IPS-15b (cell line): ENCODE results near the gene CDCA8.

ENCODE experiments used
- H3K27me3 ChIP-seq: one replicate; pipeline ENCODE4 v1.6.1; 2013; ENCODE audit warnings: low read length; ENCODE audit not compliant: control insufficient read depth, insufficient read depth
- H3K36me3 ChIP-seq: one replicate; pipeline ENCODE4 v1.6.1; 2013; ENCODE audit warnings: low read length; ENCODE audit not compliant: control insufficient read depth, insufficient read depth
- H3K4me1 ChIP-seq: one replicate; pipeline ENCODE4 v1.6.1; 2013; ENCODE audit warnings: mild to moderate bottlenecking, low read length; ENCODE audit not compliant: control insufficient read depth, insufficient read depth
- H3K4me3 ChIP-seq: one replicate; pipeline ENCODE4 v1.5.1; 2013; ENCODE audit warnings: low read depth, low read length
- H3K9ac ChIP-seq: one replicate; pipeline ENCODE4 v1.6.1; 2013; ENCODE audit warnings: low read depth, mild to moderate bottlenecking, low read length
- H3K9me3 ChIP-seq: one replicate; pipeline ENCODE4 v1.6.1; 2013; ENCODE audit warnings: mild to moderate bottlenecking, low read length; ENCODE audit not compliant: control insufficient read depth, insufficient read depth

Gene CDCA8

DNA sequence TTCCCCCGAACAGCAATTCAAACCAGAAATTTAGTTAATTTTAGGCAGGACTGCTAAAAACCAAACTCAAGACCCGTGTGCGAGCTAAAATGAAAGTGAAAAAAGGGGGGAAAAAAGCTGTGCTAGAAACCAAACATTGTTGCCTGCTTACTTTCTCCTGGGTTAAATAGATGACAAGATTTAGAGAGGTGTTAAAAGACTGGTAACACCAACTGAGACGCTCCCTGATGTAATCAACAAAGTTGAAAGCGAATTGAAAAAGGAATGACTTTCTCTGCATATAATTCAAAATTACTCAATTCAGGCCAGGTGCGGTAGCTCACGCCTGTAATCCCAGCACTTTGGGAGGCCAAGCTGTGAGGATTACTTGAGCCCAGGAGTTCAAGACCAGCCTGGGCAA lies 6.8 kb downstream of the CDCA8 start:
- H3K27me3 ChIP-seq = no peaks in the 10 kb centered on the region
- H3K9me3 ChIP-seq = no peaks in the 10 kb centered on the region
- peaks cover 17% of the 10 kb centered on the region for H3K36me3 ChIP-seq
- H3K9ac ChIP-seq = no peak overlapping the region
- H3K4me3 ChIP-seq = no peak overlapping the region
- no peaks in the 10 kb centered on the region for H3K4me1 ChIP-seq

DNA sequence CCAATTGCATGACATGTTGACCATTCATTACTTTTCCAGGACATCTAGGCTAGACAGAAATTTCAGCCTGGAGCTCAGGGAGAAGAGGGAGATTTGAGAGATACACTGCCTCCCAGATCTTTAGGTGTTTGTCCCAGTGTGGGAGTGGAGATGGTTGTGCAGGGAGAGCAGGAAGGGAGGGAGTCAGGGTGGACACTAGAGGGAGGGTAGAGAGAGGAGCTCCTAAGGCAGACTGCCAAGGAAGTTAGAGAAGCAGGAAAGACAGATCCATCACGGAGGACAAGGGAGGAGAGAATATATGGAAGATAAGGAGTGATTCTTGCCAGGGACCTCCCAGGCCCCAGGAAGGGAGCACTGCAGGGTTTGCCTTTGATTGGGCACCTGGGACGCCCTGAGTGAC lies 8.7 kb downstream of the CDCA8 start:
- H3K36me3 ChIP-seq = peaks cover 25% of the 10 kb centered on the region
- H3K4me1 ChIP-seq = no peaks in the 10 kb centered on the region
- H3K9ac ChIP-seq = no peak overlapping the region
- no peaks in the 10 kb centered on the region for H3K9me3 ChIP-seq
- H3K27me3 ChIP-seq = no peaks in the 10 kb centered on the region
- H3K4me3 ChIP-seq = no peak overlapping the region

DNA sequence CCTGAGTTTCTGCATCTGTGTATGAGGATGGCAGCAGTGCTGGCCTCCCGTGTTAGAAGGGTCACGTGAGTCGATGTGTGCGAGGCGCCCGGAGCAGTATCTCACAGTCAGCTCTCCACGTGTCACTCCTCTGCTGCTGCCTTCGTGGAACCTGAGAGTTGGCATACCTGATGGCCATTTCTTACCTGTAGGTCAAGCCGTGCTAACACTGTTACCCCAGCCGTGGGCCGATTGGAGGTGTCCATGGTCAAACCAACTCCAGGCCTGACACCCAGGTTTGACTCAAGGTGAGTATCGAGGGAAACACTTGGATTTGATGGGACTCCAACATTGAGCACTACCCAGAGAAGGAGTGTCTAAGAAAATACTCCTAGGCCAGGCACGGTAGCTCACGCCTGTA lies 10.7 kb downstream of the CDCA8 start:
- Histone ChIP-seq H3K36me3 (peaks cover 43% of the 10 kb centered on the region), H3K4me1 (no peaks in the 10 kb centered on the region), H3K9ac (no peak overlapping the region), H3K4me3 (no peak overlapping the region), H3K9me3 (no peaks in the 10 kb centered on the region), H3K27me3 (no peaks in the 10 kb centered on the region)

DNA sequence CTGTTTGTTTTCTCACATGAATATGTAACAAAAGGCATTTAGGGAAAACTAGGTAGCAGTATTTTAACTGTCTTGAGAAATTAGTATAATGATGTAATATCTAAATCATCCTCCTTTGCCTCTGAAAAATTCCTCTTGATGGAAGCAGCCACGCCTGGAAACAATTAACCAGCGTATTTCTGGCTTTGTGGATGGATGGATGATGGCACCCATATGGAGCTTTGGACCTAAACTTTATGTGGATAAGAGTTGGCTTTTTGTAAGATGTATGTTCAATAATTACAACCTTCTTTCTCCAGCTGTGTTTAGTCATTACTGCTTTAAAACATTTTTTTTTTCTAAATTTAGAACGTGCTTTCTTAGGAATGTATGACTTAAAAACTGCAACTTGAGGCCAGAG lies 12.7 kb downstream of the CDCA8 start:
- Histone ChIP-seq H3K9ac (no peak overlapping the region), H3K4me1 (no peaks in the 10 kb centered on the region), H3K27me3 (no peaks in the 10 kb centered on the region), H3K36me3 (peaks cover 51% of the 10 kb centered on the region), H3K4me3 (no peak overlapping the region), H3K9me3 (no peaks in the 10 kb centered on the region)

DNA sequence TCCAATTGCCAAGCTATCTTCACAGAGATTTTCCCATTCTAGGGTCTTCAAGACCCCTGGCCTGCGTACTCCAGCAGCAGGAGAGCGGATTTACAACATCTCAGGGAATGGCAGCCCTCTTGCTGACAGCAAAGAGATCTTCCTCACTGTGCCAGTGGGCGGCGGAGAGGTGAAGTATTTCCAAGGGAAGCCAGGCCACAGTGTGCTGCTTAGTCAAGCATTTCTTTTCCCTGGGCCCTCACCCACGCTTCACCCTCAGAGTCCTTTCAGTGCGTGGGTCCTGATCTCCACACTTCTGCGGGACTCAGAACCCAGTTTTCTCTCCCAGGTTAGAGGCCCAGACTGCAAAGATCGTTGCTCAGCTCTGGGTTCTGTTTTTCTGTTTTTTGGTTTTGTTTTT lies 13.1 kb downstream of the CDCA8 start:
- Histone ChIP-seq H3K4me1 (no peaks in the 10 kb centered on the region), H3K36me3 (peaks cover 50% of the 10 kb centered on the region), H3K27me3 (no peaks in the 10 kb centered on the region), H3K9ac (no peak overlapping the region), H3K4me3 (no peak overlapping the region), H3K9me3 (no peaks in the 10 kb centered on the region)

DNA sequence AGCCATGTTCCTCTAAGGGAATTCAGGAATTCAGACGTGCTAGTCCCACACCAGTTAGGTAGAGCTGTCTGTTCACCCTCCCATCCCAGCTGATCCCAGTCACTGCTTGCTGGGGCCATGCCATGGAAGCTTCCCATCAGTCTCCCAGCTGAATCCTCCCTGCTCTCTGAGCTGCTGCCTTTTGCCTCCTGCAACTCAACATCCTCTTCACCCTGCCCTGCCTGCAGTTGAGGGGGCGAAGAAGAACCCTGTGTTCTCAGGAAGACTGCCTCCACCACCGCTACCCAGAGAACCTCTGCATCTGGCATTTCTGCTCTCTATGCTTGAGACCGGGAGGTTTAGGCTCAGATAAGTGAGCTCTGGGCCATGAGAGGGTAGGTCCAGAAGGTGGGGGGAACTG lies 16.2 kb downstream of the CDCA8 start:
- Histone ChIP-seq H3K9ac (no peak overlapping the region), H3K36me3 (peaks cover 35% of the 10 kb centered on the region), H3K4me3 (no peak overlapping the region), H3K27me3 (no peaks in the 10 kb centered on the region), H3K4me1 (no peaks in the 10 kb centered on the region), H3K9me3 (no peaks in the 10 kb centered on the region)

DNA sequence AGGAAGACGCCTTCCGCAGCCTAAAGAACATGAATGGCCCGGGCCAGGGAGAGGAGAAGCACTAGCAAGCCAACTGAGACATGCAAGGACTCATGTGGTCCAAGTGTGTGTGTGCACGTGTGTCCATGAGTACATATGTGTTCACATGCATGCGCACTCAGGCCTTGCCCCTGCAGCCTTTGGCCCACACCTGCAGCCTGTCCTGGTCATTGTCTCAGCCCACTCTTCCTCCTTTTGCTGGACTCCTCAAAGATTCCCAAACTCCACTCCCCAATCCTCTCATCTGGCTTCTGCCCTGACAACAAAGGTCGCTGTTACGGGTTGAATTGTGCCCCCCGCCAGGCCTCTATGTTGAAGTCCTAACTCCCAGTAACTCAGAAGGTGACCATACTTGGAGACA lies 21.9 kb downstream of the CDCA8 start:
- no peaks in the 10 kb centered on the region for H3K4me1 ChIP-seq
- no peaks in the 10 kb centered on the region for H3K27me3 ChIP-seq
- H3K9ac ChIP-seq = no peak overlapping the region
- H3K4me3 ChIP-seq = no peak overlapping the region
- no peaks in the 10 kb centered on the region for H3K36me3 ChIP-seq
- no peaks in the 10 kb centered on the region for H3K9me3 ChIP-seq

DNA sequence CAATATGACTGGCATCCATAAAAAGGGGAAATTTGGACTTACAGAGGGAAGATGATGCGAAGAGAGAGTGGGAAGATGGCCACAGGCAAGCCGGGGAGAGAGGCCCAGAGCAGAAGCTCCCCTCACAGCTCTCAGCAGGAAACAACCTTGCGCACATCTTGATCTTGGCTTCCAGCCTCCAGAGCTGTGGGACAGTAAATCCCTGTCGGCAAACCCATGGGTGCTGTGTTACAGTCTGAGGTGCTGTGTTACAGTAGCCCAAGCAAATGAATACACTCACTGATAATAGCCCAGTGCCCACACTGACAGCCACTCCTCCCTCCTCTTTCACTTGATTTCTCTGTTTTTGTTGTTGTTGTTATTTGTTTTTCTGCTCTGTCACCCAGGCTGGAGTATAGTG lies 22.4 kb downstream of the CDCA8 start:
- H3K9ac ChIP-seq = no peak overlapping the region

DNA sequence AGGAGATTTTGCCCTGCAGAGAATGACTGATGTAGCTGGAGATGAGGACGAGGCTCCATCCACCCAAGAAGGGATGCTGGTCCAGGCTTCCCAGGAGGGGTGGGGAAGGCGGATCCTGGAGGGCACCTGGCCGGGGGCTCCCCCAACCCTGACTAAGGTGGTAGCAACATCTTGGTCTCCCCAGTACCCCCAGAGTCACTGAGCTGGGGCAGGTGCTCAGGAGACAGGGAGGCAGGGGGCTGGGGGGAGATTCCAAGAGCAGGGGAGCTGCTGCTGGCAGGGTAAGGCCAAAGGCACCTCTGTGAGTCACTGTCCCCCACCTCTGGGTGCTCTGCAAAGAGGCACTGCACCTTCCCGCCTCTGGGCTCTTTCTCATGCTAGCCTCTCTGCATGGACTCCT lies 24.0 kb downstream of the CDCA8 start:
- Histone ChIP-seq H3K4me1 (no peaks in the 10 kb centered on the region), H3K9me3 (no peaks in the 10 kb centered on the region), H3K4me3 (no peak overlapping the region), H3K27me3 (no peaks in the 10 kb centered on the region), H3K36me3 (no peaks in the 10 kb centered on the region), H3K9ac (no peak overlapping the region)

More for the DNA sequence above, 22.4 kb downstream of the CDCA8 start:
- Histone ChIP-seq H3K9me3 (no peaks in the 10 kb centered on the region), H3K4me1 (no peaks in the 10 kb centered on the region), H3K27me3 (no peaks in the 10 kb centered on the region), H3K36me3 (no peaks in the 10 kb centered on the region), H3K4me3 (no peak overlapping the region)

DNA sequence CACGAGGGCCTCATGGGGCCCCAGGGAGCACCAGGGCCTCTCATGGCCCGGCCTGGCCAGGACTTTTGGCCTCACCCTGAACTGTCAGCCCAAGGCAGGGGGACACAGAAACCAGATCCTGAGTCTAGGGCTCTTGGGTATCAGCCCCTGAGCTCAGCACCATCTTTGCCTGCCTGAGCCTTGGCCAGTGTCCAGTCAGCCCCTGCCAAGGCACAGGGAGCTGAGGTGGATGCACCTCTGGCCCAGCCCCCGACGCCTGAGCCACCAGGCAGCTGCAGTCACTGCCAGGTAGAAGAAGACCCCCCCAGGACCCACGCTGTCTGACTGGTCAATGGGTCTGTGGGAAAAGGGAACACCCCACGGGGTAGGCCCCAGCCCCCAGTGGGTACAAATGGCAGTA lies 25.3 kb downstream of the CDCA8 start:
- Histone ChIP-seq H3K9ac (no peak overlapping the region), H3K9me3 (no peaks in the 10 kb centered on the region), H3K27me3 (no peaks in the 10 kb centered on the region), H3K4me1 (no peaks in the 10 kb centered on the region), H3K4me3 (no peak overlapping the region), H3K36me3 (no peaks in the 10 kb centered on the region)

DNA sequence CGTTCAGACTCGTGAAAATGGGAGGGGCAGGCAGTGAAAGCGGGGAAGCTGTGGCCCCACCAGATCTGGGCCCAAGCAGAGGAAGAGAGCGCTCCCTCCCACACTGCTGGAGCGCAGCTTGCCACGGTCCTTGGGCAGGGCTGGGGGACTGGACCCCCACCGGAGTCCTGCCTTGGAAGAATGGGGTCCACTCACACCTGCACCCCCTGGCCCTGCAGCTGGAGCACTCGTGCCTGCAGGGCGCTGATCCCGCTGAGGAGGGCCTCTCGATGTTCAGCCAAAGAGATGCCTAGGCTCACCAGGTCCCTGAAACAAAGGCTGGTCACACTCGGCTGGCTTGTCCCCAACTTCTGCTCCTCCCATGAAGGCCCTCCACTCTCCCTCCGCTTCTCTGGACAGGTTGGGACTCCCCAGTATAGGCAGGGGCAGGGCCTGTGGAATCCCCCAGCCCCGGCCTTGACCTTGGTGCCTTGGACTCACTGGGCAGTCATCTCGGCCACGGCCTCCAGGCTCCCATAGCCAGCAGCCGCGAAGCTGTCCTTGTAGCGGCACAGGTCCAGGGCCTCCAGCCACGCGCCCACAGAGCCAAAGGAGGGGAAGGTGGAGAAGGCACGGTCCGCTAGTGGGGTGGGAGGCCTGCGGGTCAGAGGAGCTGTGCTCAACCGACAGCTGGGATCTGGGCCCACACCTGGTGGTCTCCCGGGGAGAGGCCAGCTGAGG lies 26.0 kb downstream of the CDCA8 start:
- Histone ChIP-seq H3K27me3 (no peaks in the 10 kb centered on the region), H3K36me3 (no peaks in the 10 kb centered on the region), H3K9ac (no peak overlapping the region), H3K9me3 (no peaks in the 10 kb centered on the region), H3K4me3 (no peak overlapping the region), H3K4me1 (no peaks in the 10 kb centered on the region)

DNA sequence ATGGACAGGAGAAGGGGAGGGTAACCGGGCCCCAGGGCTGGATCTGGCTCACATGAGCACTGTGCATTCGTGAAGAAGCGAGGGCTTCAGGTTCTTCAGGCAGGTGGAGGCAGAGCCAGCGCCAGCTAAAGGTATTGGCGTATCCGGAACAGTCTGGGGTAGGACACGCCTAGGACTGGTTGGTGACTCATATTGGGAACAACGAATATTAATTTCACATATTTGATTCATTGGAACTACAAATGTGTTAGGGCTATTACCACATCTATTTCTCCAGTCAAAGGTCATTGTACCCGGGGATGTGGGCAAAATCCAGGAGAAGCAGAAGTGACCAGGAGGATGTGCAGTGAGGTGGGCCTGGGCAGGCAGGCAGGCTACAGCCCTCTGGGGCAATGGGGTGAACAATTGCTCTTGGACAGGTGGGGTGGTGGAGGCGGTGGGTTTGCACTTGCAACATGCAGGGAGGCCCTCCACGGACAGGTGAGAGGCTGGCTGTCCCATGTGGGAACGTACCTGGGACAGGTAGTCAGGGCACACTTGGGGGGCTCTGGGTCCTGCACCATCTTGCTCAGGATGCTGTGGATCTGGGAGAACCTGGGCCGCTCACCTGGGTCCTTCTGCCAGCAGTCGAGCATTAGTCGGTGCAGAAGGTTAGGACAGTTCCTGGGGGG lies 26.7 kb downstream of the CDCA8 start:
- H3K4me1 ChIP-seq = no peaks in the 10 kb centered on the region
- H3K9me3 ChIP-seq = no peaks in the 10 kb centered on the region
- H3K27me3 ChIP-seq = no peaks in the 10 kb centered on the region
- H3K36me3 ChIP-seq = no peaks in the 10 kb centered on the region
- no peak overlapping the region for H3K9ac ChIP-seq
- H3K4me3 ChIP-seq = no peak overlapping the region
